Activated CD8-positive, alpha-beta memory T cell treated with anti-CD3 and anti-CD28 coated beads for 1 hour (primary cell): ENCODE results near the gene ZNF414.
A peak's percentile ranks its signal among the peaks of the same experiment; 100 is the strongest.
"Not testable (repeated sequence)": the region's sequence is repeated elsewhere in the genome, so short reads cannot be mapped to it uniquely, and the experiment has no call there.

ENCODE experiments used
- DNase-seq, 2 donors: peaks; one replicate each; pipeline ENCODE4 v3.0.0-alpha.2; 2020; ENCODE audit warnings: low read depth in 1 of 2; ENCODE audit errors: extremely low read depth in 1 of 2

ZNF414 gene

GRCh38 chr19:8518536-8518935, 4.6 kb upstream of the ZNF414 start:
- DNase-seq = no peak

GRCh38 chr19:8517551-8518442, 3.8 kb upstream of the ZNF414 start:
- DNase-seq = peak in 1 of 2 donors; percentile 22

- DNase-seq = peak; percentile 19 to 24
Measured at GRCh38 chr19:8515317-8515716, 1.4 kb upstream of the ZNF414 start.

- not testable (repeated sequence) for DNase-seq
Measured at GRCh38 chr19:8514505-8515009, 590 bp upstream of the ZNF414 start.

GRCh38 chr19:8513036-8513686, 806 bp downstream of the ZNF414 start:
- no peak for DNase-seq

- DNase-seq = no peak
Measured at GRCh38 chr19:8512115-8512967, 1.6 kb downstream of the ZNF414 start.

GRCh38 chr19:8511573-8512101, 2.3 kb downstream of the ZNF414 start:
- no peak for DNase-seq

GRCh38 chr19:8510589-8511115, 3.3 kb downstream of the ZNF414 start:
- DNase-seq = no peak

GRCh38 chr19:8506402-8506957, 7.5 kb downstream of the ZNF414 start:
- DNase-seq = no peak

GRCh38 chr19:8505680-8506401, 8.1 kb downstream of the ZNF414 start:
- DNase-seq = peak in 1 of 2 donors; percentile 56

GRCh38 chr19:8504919-8505318, 9.0 kb downstream of the ZNF414 start:
- DNase-seq = no peak

- DNase-seq = no peak
Measured at GRCh38 chr19:8504171-8504570, 9.8 kb downstream of the ZNF414 start.

- no peak for DNase-seq
Measured at GRCh38 chr19:8503510-8503909, 10.5 kb downstream of the ZNF414 start.

- DNase-seq = no peak
Measured at GRCh38 chr19:8501981-8502380, 12.0 kb downstream of the ZNF414 start.

- no peak for DNase-seq
Measured at GRCh38 chr19:8501516-8501915, 12.5 kb downstream of the ZNF414 start.

GRCh38 chr19:8500158-8500557, 13.8 kb downstream of the ZNF414 start:
- no peak for DNase-seq

GRCh38 chr19:8499048-8499833, 14.7 kb downstream of the ZNF414 start:
- DNase-seq = no peak

GRCh38 chr19:8498295-8498694, 15.7 kb downstream of the ZNF414 start:
- no peak for DNase-seq

- DNase-seq = no peak
Measured at GRCh38 chr19:8494158-8494557, 19.8 kb downstream of the ZNF414 start.
